HT-29 (cell line): ENCODE data around the gene TMEM150B. TPM values are rescaled to one million over a fixed set of nuclear protein-coding genes. Genes with fewer than 3 reads are reported as not detected.
"Not testable (repeated sequence)": the region's sequence is repeated elsewhere in the genome, so short reads cannot be mapped to it uniquely, and the experiment has no call there.

ENCODE experiments used
- DNase-seq: peaks from one replicate; pipeline ENCODE4 v3.0.0-alpha.2; 2015; ENCODE audit warnings: low spot score
- total RNA-seq: library from RNA; depleted of rRNA; stranded (reverse); fragments of >200 nt; shearing (Covaris generic); gene quantifications from 2 replicates; pipeline ENCODE4 v1.2.3, GENCODE V29; 2014

The TMEM150B gene
- total RNA-seq, 1 experiment from 2014 or later: 19.7 TPM

DNA sequence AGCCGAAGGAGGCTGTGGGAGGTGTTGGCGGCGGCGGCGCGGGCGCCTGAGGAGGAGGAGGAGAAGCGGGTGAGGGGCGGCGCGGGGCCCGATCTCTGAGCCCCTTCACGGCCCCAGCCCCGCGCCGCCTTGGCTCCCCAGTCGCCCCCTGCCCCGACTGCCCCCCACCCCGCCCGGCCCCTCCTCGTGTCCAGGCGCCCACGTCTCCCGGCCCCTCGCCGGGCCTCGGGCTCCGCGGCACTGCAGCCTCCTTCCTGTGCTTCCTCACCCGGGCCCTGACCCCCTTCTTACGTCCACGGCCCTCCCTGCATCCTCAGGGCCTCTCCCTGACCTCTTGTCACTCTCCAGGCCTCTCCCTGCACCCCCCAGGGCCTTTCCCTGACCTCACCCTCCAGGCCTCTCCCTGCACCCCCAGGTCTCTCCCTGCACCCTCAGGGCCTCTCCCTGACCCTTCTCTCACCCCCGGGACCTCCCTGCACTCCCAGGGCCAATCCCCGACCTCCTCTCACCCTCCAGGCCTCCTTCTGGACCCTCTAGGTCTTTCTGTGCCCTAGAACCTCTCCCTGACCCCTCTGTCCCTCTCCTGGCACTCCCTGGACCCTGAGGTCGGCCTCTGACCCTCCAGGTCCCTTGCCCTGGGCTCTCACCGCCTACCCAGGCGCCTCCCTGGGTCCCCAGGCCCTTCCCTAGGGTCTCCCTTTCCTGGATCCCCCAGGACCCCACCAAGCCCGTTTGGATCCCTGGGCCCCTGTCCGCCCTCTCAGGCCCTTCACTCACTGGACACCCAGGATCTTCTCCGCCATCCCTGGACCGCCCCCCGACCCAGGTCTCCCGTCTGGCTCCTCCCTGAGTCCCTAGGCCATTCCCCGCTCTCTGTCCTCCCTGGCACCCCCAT lies 15.0 kb upstream of the TMEM150B start:
- peak; percentile 65 for DNase-seq

DNA sequence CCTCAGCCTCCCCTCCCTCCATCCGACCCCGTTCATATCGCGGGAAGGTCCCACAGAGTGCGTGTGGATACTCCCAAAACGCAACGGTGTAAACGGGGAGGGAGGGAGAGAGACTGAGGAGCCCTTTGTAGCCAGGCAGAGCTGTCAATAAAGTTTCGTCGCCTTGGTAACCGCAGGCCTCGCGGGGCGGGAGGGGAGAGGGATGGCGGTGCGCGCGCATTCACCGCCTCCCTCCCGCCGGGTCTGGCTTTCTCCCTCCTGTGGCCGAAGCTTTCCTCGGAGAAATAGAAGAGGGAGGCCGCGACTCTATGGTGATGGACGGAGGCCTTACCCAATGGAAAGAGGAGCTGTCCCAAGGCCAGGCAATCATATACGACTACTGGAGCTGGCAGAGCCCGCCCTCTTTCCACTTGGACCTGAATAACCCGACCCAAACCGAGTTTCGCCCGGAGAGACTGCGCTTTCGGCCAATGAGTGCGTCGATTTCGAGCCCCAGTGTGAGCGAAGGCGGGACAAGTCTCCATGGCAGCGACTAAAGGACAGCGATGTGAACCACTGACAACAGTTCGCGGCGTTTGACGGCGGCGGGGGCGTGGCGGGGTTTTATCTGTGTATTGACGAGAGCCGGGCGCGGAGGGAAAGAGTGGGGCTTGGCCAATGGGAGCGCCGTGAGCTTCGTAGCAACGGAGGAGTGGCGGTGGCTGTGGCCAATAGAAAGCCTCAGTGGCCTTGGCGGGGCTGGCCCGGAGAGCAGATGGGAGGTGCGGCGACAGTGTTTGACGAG lies 14.2 kb upstream of the TMEM150B start, which contains the start of gene KMT5C:
Gene KMT5C, plus strand, starts transcription at position 772 of the 784 bp plus-strand sequence. CDS start 2,061 bp downstream, outside the sequence.
- peak; percentile 100 for DNase-seq

DNA sequence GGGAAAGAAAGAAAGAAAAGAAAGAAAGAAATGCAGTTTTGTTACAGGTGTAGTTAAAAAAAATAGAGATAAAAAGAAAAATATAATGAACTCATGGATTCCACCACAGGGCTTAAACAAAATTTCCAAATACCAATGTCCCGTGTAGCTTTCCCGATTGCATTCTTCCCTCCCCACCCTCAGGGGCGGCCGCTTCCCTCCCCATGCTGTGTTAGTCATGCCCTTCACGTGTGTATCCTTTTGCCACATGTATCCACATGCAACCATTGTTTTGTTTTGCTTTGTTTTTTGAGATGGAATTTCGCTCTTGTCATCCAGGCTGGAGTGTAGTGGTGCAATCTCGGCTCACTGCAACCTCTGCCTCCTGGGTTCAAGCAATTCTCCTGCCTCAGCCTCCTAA lies 11.0 kb upstream of the TMEM150B start:
- DNase-seq: no peak

DNA sequence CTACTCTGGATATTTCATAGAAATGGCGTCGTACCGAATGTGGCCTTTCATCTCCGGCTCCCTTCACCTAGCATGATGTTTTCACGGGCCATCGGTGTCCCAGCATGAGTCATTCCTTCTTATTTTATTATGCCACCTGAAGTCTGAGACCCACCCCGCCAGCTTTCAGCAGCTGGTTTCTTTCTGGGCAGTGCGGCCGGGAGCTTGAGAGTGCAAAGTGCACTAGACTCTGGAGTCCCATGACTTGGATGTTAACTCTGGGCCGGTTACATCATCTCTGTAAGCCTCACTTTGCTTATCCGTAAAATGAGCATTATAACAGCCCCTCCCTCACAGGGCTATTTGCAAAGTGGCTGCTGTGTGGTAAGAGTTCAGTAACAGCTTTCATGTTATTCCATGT lies 8.7 kb upstream of the TMEM150B start:
- DNase-seq: peak; percentile 98

DNA sequence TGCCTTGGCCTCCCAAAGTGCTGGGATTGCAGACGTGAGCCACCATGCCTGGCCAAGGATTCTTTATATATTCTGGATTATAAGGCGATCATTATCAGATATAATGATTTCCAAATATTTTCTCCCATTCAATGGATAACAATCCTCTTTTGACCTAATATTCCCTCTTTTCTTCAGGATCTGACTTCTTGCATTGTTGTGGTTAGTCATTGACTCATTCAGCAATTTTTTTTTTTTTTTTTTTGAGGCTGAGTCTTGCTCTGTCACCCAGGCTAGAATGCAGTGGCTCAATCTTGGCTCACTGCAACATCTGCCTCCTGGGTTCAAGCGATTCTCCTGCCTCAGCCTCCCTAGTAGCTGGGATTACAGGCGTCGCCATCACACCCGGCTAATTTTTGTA lies 4.7 kb upstream of the TMEM150B start:
- DNase-seq: not testable (repeated sequence)

DNA sequence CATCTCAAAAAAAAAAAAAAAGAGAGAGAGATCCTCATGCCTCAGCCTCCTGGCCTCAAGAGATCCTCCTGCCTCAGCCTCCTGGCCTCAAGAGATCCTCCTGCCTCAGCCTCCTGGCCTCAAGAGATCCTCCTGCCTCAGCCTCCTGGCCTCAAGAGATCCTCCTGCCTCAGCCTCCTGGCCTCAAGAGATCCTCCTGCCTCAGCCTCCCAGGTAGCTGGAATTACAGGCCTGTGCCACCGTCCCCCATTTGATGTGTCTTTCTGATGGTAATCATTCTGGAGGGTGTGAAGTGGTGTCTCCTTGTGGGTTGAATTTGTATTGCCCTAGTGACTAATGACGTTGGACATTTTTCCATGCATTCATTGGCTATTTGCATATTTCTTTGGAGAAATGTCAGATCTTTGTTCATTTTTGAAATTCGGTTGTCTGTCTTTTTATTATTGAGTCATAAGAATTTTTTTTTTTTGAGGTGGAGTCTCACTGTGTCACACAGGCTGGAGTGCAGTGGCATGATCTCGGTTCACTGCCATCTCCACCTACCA lies 3.7 kb upstream of the TMEM150B start:
- DNase-seq: not testable (repeated sequence)

DNA sequence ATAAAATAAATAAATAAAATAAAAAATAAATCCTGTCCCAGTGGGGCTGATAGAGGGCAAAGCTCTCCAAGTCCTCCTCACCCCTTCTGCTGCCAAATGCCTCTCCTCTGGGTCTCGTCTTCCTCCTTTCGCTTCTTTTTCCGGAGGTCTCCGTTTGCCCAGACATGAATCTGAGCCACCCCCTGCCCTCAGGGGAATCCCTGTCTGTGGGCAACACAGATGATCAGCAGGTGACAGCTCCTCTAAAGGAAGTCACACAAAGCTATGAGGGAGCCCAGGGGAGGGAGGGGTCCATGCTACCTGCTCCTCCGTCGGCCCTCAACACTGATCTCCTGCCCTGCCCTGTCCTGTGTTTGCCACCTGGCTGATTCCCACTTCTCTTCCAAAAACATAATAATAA lies 479 bp downstream of the TMEM150B start:
- no peak for DNase-seq

DNA sequence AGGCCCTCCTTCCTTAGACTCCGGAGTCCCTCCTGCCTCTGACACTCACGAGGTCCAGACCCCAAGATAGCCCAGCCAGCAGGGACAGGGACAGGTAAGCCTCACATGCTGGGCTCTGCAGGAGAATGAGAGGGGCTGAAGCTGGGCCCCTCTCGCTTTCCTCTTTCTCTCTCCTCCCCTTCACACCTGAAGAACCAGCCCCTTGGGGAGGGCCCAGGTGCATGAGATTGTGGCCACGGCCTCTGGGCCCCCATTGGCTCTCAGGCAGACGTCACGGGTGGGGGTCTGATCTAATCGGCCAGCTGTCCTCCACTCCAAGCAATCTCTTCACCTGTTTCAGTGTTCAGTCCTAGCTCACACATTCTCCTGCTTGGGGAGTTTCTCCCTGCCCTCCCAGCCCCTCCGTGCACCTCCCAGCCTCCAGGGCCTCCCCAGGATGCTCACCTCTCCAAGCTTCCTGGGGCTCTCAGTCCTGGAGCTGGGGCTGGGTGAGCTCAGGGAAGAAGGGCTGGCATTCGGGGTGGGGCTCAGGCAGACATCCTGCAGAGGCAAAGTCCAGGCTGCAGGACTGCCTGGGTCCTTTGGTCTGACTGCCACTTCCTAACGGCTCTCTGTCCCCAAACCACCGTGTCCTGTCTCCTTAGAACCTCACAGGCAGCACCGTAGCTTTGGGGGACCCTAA lies 2.8 kb downstream of the TMEM150B start:
- DNase-seq: peak; percentile 59

DNA sequence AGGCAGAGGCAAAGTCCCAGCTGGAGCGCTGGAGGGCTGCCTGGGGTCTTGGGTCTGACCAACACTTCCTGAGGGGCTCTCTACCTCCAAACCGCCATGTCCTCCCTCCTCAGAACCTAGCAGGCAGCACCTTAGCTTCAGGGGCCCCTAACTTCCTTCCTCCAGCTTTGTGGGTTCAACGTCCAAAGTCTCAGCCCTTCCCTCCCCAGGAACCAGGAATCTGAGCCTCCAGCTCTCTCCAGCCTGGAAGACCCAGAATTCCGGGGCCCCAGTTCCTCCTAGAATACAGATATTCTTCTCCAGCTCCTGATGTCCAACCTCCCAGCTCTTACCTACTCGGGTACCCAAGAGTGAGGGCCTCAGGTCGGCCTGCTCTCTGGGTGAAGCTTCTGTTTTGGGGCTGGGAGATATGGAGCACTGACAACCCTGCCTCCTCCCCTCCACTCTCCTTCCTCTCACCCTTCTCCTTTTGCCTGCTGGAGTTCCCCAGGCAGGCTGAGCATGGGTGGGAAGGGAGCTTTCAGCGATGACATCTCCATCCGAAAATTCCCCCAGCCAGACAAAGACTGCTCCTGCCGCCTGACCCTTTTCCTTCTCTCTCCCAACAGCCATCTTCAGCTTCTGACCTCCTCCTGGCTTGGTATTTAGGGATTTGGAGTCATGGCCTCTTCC lies 3.5 kb downstream of the TMEM150B start:
- peak; percentile 44 for DNase-seq

DNA sequence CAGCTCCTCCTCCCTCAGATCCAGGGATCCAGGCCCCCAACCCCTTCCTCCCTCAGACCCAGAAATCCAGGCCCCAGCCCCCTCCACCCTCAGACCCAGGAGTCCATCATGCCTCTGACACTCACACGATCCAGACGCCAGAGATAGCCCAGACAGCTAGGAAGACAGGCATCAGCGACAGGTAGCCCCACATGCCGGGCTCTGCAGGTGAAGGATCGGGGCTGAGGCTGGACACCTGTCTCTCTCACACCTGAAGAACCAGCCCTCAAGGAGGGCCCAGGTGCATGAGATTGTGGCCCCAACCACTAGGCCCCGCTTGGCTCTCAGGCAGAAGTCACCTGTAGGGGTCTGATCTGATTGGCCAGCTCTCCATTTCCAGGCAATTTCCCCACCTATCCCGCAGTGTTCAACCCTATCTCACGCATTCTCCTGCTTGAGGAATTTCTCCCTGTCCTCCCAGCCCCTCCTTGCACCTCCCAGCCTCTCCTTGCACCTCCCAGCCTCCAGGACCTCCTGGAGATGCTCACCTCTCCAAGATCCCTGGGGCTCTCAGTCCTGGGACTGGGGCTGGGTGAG lies 4.2 kb downstream of the TMEM150B start:
- DNase-seq: no peak

DNA sequence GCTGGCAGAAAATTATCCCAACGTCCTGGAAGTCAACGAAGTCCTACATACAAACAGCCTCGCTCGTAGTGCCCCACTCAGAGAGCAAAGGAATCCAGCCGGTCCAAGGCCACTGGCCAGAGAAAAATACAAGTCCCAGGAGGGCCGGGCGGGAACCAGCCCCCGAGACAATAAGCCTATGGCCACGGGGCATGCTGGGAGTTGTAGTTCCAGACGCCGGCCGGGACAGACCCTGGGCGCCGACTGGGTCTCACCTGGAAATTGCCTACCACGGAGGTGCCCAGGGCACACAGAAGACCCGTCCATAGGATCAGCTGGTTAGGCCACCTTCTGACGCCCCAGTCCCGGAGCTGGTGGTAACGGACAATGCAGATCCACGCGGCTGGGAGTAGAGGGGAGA lies 5.4 kb downstream of the TMEM150B start:
- peak; percentile 33 for DNase-seq

DNA sequence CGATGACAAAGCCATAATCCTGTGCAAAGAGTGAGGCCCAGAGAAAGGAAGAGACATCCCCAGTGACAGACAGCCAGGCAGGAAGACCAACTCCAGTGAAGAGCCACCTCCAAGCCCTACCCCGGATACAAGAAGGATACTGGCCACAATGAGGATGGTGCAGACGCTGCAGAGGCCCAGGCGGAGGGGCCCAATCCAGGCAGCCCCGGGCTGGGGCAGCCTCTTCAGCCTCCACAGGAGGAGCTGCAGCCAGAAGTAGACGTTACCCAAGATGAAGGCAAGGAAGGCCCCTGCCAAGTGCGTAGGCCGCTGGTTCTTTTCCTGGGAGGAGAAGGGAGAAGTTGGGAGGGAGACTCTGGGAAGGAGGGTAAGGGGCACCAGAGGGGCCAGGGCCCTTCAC lies 8.5 kb downstream of the TMEM150B start:
- no peak for DNase-seq

DNA sequence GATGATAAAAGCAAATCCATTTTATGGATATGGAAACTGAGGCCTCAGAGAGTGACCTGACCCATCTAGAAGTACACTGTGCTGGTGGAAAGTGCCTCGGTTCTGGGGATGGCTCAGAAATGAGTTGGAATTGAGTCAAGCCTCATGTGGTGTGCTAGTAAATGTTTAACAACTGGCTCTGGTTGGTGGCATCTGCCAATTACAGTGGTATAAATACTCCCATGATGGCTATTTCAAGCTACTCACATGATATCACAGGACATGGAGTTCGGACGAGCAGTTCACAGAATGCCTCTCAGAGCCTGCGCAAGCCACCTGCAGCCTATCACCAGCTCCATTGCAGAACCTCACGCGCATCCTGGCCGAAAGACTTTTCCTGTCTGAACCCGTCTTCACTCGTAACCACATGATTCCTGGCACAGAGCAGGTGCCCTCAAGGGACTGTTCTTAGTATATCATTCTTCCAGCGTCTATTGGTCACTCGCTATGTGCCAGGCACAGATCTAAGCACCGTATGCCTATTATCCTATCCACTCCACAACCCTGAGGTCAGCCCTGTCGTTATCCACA lies 9.1 kb downstream of the TMEM150B start:
- no peak for DNase-seq

DNA sequence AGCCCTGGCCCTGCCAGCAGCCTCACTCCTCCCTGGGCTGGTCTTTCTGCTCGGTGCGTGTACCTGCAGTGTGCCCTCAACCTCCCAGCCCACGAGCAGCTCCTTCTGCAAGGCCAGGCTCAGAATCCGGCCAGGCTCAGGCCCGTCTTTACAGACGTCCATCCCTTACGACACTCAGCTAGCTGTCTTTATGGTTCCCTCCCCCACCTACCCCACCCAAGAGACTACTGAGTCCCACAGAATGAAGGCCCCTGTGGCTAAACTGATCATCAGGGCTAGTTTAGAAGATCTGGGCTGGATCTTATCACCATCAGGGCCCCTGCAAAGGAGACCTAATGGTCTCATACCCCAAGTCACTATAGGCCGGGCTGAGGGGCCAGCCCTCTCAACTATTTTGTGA lies 10.7 kb downstream of the TMEM150B start:
- no peak for DNase-seq

DNA sequence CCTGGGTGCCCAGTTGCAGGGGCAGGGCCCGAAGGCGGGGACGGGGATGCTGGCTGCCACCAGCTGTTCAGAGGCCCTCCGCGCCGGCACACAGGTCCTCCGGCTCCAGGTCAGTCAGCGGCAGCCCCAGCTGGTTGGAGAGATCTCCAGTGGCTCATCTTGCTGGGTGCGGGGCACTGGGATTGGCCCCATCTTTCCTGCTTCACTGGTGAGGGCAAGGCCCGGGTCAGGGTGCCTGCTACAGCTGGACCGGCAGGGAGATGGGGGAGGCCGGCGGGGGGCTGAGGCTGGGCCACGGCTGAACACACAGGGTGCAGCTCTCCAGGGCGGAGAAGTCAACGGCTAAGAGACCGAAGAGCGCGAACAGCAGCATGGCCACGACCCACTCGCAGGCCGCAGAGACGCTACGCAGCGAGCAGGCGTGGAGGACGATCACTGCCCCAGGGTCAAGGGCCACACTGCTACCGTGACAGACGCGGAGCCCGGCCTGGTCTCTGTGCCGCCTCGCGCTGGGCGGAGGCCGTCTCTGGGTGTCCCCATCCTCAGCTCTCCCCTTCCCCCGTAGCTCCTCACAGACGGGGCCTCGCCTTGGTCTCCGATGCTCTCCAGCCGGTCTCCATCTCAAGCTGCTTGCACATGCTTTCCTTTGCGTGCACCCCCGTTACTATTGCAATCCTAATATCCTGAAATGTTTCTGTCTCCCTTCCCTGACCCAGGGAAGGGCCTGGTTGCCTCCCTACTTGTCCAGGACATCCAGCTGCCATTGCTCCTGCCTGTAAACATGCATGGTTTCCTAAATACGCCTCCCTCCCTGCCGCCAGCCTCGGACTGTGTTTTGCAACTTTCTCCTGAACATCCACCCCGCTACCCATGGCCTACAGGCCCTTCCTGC lies 12.3 kb downstream of the TMEM150B start:
- no peak for DNase-seq

DNA sequence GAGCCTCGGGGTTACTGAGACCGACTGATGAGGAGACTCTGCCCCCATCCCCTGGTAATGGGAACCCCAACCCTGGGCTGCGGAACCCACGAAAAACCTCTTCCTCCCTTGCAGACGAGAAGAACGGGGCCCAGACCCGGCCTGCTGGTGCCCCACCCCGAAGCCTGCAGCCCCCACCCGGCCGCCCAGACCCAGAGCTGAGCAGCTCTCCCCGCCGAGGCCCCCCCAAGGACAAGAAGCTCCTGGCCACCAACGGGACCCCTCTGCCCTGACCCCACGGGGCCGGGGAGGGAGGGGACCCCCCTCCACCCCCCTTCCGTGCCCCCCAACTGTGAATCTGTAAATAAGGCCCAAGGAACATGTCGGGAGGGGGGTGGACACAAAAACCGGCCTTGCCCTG lies 13.3 kb downstream of the TMEM150B start:
- no peak for DNase-seq

DNA sequence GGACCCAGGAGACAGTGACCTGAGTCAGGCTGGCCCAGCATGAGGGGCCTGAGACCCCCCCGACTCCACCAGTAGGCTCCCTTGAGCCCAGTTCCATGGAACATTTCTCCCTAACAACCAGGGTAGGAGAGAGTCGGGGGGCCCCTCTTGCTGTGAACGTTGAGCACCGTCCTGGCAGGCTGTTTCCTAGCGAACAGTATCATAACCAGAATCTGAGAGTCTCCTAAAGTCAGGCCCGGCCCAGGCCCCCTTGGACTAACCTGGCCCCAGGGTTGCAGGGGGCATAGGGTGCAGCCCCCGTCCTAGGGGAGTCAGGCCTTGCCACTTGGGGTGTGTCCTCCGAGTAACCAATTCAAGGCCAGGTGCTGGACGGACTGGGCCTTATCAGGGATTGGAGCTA lies 13.7 kb downstream of the TMEM150B start:
- no peak for DNase-seq

DNA sequence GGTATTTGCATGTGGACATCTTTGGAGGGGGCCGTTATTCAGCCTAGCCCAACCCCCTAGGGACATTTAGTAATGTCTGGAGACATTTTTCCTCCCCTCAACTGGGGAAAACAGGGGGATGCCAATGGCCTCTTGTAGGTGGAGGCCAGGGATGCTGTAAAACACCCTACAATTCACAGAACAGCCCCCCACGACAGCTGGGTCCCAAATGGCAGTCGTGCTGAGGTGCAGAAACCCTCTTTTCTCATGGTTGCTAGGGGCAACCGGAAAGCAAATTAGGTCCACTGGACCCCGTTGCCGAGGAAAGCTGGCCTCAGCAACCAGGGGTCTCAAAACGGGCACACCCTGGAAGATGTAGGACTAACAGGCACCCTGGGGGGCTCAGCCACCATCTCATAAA lies 14.6 kb downstream of the TMEM150B start:
- no peak for DNase-seq

DNA sequence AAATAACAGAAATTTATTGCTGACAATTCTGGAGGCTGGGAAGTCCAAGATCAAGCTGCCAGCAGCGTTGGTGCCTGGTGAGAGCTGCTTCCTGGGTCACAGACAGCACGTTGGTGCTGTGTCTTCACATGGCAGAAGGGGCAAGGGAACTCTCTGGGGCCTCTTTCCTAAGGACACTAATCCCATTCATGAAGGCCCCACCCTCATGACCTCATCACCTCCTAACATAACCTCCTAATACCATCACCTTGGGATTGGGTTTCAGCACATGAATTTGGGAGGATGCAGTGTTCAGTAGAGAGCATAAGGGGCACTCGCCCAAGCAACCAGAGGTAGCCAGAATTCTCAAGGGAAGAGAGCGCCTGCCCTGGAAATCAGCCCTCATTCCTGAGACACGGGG lies 15.7 kb downstream of the TMEM150B start:
- no peak for DNase-seq
